ENCODE measurements around the gene ATP8A2. TPM values are rescaled to one million over a fixed set of nuclear protein-coding genes. Genes with fewer than 3 reads are reported as not detected.
"Not testable (repeated sequence)": the region's sequence is repeated elsewhere in the genome, so short reads cannot be mapped to it uniquely, and the experiment has no call there.

Gene ATP8A2
- total RNA-seq, 1 experiment from 2014 or later = not detected

DNA sequence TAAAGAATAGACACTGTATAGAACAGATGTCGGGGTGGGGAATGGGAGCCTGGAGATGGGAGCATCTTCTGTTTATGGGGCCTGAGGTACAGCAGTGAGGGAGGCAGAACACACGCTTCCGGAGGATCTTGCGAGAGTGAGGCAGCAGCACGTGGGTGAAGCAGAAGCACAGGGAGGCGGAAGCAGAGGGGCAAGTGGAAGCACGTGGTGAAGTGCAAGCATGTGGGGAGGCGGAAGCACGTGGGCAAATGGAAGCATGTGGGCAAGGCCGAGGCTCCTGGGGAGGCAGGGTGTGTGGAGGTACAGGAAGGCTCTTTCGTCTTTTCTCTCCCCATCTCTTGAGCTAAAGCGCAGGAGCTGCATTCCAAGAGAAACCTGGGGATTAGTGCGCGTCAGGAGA is 198.4 kb downstream of the ATP8A2 start:
- ChIA-PET POLR2A (ENCODE audit: unreplicated experiment) (no interaction called here), CTCF (interaction anchor here (0.6 kb wide), 1 partner anchor 117 kb away, joined by 3 read pairs; no protein-coding TSS in a partner anchor)
- TF ChIP-seq EZH2 (IDR thresholded peaks at IDR 0.05; ENCODE audit: low read depth) = no peak
- TF ChIP-seq, protein P1, sequence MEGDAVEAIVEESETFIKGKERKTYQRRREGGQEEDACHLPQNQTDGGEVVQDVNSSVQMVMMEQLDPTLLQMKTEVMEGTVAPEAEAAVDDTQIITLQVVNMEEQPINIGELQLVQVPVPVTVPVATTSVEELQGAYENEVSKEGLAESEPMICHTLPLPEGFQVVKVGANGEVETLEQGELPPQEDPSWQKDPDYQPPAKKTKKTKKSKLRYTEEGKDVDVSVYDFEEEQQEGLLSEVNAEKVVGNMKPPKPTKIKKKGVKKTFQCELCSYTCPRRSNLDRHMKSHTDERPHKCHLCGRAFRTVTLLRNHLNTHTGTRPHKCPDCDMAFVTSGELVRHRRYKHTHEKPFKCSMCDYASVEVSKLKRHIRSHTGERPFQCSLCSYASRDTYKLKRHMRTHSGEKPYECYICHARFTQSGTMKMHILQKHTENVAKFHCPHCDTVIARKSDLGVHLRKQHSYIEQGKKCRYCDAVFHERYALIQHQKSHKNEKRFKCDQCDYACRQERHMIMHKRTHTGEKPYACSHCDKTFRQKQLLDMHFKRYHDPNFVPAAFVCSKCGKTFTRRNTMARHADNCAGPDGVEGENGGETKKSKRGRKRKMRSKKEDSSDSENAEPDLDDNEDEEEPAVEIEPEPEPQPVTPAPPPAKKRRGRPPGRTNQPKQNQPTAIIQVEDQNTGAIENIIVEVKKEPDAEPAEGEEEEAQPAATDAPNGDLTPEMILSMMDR (conservative IDR thresholded peaks at IDR 0.05) = no peak
- Histone ChIP-seq H3K9me2 (ENCODE audit: insufficient read depth) (no peaks in the 10 kb centered on the region), H3K36me3 (ENCODE audit: low read depth) (no peaks in the 10 kb centered on the region), H3K4me2 (no peak overlapping the region), H4K20me1 (ENCODE audit: insufficient read depth) (no peaks in the 10 kb centered on the region), H3F3A (ENCODE audit: insufficient read depth, low read depth) (no peaks in the 10 kb centered on the region), H2AFZ (no peak overlapping the region), H3K79me2 (ENCODE audit: low read depth) (no peaks in the 10 kb centered on the region), H3K27me3 (ENCODE audit: insufficient read depth, low read depth) (peaks cover 48% of the 10 kb centered on the region; the same call in 1 of the 2 replicates), H3K4me3 (no peak overlapping the region), H3K9me3 (ENCODE audit: insufficient read depth, low read depth) (no peaks in the 10 kb centered on the region), H3K27ac (no peak overlapping the region), H3K4me1 (replicated peaks; ENCODE audit: insufficient read depth) (no peaks in the 10 kb centered on the region)
- no TSS peak for BruUV-seq (replicated peaks)
- intact Hi-C loops (cut with micrococcal nuclease; ENCODE audit: unreplicated experiment) = loop anchor here (5.0 kb wide), 3 partner anchors 502 to 927 kb away; no protein-coding TSS in a partner anchor
- no peak for DNase-seq

DNA sequence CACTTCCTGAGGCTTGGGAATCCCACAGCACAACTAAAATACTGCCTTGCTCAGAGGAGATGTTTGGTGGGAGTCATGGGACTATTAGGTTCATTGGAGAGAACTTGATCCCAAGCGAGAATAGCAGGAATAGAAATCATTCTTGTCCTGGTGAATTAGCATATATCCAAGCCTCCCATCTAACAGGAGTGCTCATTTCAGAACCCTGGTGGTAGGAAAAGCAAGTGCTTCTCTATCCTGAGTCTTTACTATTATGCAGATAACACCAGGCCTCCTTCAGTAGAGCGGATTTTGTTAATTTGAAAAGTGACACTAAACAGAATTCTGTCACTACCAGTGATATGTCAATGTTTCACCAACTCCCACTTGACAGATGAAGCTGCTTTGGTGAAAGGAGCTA is 199.5 kb downstream of the ATP8A2 start:
- no peaks in the 10 kb centered on the region for H4K20me1 ChIP-seq (ENCODE audit: insufficient read depth)
- no peaks in the 10 kb centered on the region for H3K9me2 ChIP-seq (ENCODE audit: insufficient read depth)
- ChIA-PET CTCF (interaction anchor here (0.5 kb wide), 1 partner anchor 570 kb away, joined by 3 read pairs; no protein-coding TSS in a partner anchor), POLR2A (ENCODE audit: unreplicated experiment) (interaction anchor here (0.7 kb wide), 1 partner anchor 487 kb away, joined by 5 read pairs; no protein-coding TSS in a partner anchor)
- intact Hi-C loops (cut with micrococcal nuclease; ENCODE audit: unreplicated experiment) = loop anchor here (5.0 kb wide), 3 partner anchors 501 to 926 kb away; no protein-coding TSS in a partner anchor
- H3K36me3 ChIP-seq (ENCODE audit: low read depth) = no peaks in the 10 kb centered on the region
- peaks cover 54% of the 10 kb centered on the region for H3K27me3 ChIP-seq (ENCODE audit: insufficient read depth, low read depth)
- H3K4me3 ChIP-seq = no peak overlapping the region
- H3K4me1 ChIP-seq (replicated peaks; ENCODE audit: insufficient read depth) = no peaks in the 10 kb centered on the region
- no peaks in the 10 kb centered on the region for H3F3A ChIP-seq (ENCODE audit: insufficient read depth, low read depth)
- H3K79me2 ChIP-seq (ENCODE audit: low read depth) = no peaks in the 10 kb centered on the region
- H2AFZ ChIP-seq = no peak overlapping the region
- TF ChIP-seq EZH2 (IDR thresholded peaks at IDR 0.05; ENCODE audit: low read depth) = no peak
- TF ChIP-seq, protein P1 (conservative IDR thresholded peaks at IDR 0.05) = no peak
- BruUV-seq (replicated peaks) = no TSS peak
- H3K9me3 ChIP-seq (ENCODE audit: insufficient read depth, low read depth) = no peaks in the 10 kb centered on the region
- no peak for DNase-seq
- H3K27ac ChIP-seq = no peak overlapping the region
- no peak overlapping the region for H3K4me2 ChIP-seq

DNA sequence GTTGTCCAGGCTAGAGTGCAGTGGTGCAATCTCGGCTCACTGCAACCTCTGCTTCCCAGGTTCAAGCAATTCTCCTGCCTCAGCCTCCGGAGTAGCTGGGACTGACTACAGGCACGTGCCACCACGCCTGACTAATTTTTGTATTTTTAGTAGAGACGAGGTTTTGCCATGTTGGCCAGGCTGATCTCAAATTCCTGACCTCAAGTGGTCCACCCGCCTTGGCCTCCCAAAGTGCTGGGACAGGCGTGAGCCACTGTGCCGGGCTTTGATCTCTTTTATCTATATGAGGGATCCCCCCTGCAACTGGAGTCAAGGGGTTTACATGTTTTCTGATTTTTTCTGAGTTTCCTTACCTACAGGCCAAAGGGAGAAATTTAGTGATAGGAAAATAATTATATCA is 200.4 kb downstream of the ATP8A2 start:
- H3K4me2 ChIP-seq; H3K27ac ChIP-seq; POLR2A ChIA-PET (ENCODE audit: unreplicated experiment); BruUV-seq (replicated peaks); DNase-seq; H3K4me1 ChIP-seq (replicated peaks; ENCODE audit: insufficient read depth); H3K9me3 ChIP-seq (ENCODE audit: insufficient read depth, low read depth); H3K9me2 ChIP-seq (ENCODE audit: insufficient read depth); H3F3A ChIP-seq (ENCODE audit: insufficient read depth, low read depth); H4K20me1 ChIP-seq (ENCODE audit: insufficient read depth); CTCF ChIA-PET; H3K36me3 ChIP-seq (ENCODE audit: low read depth); H3K79me2 ChIP-seq (ENCODE audit: low read depth); H2AFZ ChIP-seq; H3K4me3 ChIP-seq: not testable (repeated sequence)
- intact Hi-C loops (cut with micrococcal nuclease; ENCODE audit: unreplicated experiment) = loop anchor here (5.0 kb wide), 3 partner anchors 500 to 925 kb away; no protein-coding TSS in a partner anchor
- H3K27me3 ChIP-seq (ENCODE audit: insufficient read depth, low read depth) = peaks cover 55% of the 10 kb centered on the region
